ENCODE data around the gene ING3.
"Not testable (repeated sequence)": the region's sequence is repeated elsewhere in the genome, so short reads cannot be mapped to it uniquely, and the experiment has no call there.

ING3 gene

DNA sequence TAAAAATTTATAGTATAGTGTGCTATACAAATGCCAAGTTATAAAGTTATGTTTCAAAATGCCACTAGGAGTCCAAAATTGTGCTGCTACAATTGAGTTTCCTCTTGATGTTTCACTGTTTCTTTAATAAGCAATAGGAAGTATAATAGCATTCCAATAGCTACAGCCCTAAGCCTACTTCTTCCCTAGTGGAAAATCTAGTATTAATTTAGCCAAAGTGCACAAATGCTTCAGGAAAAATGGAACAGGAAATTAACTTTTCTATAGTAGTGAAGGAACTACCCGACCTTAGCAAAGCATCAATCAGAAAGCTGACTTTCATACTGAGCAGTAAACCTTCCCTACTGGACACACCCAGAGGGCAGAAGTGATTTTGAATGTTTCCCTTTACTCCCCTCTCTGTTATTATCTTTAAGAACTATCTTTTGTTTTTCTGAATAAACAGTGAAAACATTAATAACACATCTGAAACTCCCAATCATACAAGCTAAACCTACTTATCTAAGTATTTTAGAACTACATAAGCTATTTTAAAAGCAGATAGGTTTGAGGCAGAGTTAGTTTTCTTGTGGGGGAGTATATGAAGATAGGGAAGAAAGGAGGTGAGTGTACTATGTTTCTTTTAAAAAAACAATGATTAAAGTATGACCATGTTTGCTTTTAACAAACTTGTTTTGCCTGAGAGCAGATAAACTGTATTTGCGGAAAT is 51.6 kb downstream of the ING3 start:
- DNase-seq (ENCODE audit: low read depth in 2 of 2), result no peak

DNA sequence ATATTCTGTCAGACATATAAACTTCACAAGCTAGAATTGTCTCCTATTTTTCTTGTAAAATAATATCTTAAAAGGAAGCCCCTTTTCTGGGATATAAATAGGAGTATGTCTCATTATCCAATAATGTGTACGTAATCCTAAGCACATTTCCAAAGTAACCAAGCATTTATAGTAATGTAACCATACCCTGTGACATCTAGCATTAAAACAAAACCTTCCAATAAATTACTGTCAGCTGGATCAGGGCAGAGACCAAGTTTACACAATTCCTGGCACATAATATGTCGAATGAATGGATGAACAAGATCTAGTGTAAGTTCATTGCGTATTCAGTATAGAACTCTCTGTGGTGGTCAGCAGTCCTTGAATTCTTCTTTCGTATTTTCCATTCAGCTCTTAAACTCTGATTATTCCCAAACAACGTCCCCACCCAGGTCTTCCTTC is 52.2 kb downstream of the ING3 start:
- no peak for DNase-seq (ENCODE audit: low read depth in 2 of 2)

DNA sequence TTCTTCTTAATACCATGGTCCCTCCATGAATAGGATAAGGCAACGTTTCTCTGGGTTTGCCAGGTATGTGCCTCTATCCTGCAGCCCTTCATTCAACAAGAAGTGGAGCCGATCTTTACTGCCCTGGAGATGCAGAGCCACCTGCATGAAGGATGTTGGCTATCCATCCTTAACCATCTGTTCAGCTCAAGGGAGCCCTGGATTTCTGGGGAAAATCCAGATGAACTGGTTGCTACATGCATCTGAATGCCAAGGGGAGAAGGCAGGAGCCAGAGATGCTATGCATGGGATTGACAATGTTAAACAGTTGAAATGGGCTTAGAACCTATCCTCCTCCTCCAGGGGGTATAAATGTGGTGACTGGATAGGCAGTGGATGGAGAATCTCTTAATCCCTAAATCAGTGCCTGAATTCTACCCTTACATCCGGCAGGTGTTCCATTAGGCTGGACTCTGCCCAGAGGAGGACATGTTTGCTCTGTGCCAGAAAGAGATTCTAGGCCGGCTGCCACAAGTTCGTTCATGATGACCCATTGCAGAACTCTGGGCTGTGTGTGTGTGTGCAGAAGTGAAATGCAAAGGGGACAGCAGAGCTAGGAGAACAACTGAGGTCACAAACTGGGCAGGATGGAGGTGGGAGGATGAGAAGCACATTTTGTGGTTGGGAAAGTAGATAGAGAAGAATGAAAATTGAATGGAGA is 53.6 kb downstream of the ING3 start:
- no peak for DNase-seq (ENCODE audit: low read depth in 2 of 2)

DNA sequence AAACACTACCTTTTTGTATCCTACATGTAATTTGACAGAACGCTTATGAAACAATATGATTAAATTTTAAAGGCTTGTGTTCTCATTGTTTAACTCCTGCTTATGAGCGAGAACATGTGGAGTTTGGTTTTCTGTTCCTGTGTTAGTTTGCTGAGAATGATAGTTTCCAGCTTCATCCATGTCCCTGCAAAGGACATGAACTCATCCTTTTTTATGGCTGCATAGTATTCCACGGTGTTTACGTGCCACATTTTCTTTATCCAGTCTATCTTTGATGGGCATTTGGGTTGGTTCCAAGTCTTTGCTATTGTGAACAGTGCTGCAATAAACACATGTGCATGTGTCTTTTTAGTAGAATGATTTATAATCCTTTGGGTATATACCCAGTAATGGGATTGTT is 54.5 kb downstream of the ING3 start:
- not testable (repeated sequence) for DNase-seq (ENCODE audit: low read depth in 2 of 2)

DNA sequence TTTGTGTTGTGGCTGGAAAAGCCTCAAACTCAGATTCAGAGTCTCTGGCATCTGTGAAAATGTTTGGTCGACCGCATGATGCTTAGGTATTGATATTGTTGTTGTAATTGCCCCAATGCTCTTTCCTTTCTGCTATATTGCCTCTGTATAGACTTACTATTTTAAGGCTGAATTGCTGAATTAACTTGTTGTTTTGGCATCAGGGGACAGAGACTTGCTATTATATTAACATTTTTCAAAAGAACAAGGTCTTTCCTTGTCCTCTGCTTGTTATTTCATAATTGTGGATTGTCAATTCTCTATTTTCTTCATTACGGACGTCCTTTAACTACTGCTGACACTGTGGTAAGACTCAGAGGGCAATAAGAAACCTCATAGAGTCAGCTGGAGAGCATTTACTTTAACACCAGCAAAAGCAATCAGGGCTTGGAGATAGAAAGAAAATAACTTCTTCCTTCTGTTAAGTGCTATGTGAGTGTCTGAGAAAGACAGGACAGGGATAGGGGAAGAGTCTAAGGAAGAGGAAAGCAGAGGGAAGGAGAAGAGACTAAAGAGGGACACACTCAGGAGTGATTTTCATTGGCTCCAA is 55.5 kb downstream of the ING3 start:
- no peak for DNase-seq (ENCODE audit: low read depth in 2 of 2)

DNA sequence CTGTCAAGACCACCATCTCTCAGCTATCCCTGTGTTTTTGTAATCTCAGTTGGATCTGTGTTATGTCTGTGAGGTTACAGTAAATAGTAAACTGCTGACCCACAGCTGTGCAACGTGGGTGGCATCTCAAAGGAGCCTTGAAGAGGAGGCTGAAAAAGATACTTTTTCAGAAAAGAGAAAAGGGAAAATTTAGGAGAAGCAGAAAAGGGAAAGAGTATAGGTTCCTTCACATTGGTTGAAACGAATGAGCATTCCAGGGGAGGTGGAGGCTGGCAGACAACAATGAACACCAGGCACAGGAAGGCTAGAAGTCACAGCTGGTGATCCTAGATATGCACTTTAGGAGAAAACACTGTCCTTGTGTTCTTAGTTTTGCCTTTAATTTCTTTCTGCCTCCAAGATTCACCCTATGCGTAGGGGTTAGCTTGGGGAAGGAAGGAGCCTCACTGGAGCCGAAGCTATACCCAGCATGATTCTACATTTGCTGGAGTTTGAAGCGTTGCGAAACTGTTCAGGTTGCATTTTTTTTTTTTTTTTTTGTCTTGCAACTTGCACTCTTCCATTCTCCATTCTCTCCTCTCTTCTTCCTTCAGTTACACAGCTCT is 56.2 kb downstream of the ING3 start:
- no peak for DNase-seq (ENCODE audit: low read depth in 2 of 2)

DNA sequence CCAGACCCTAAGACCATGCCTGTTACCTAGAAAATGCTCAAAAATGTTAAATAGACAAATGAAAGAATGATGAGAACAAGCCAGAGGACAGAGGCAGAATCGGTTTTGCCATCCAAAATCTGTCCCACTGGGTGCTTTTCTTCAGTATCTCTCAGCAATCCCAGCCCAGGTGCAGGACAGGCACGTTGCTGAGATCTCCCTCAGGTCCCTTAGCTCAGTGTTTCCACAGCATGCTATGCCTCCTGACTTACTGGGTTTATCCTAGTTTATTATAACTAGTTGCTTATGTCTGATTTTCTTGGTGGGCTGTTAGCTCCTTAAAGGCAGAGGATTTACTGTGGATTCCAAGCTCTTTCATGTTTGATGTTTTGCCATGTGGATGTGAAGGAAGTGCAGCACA is 58.2 kb downstream of the ING3 start:
- DNase-seq (ENCODE audit: low read depth in 2 of 2), result no peak

DNA sequence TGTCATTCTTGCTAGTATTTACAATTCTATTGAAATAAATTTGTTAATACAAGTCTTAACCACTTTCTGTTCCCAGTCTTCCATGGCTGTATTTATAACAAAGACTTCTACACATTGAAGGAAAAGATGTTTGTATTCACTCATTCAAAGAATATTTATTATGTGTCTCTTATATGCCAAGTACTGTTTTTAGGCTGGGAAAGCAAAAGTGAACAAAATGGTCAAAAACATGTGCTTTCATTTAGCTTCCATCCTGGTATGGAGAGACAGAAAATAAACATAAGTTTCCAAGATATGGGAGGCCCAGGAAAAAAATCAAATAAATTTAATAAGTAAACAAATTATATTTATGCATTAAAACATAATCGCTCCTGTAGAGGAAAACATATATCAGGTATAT is 60.8 kb downstream of the ING3 start:
- DNase-seq (ENCODE audit: low read depth in 2 of 2), result no peak

DNA sequence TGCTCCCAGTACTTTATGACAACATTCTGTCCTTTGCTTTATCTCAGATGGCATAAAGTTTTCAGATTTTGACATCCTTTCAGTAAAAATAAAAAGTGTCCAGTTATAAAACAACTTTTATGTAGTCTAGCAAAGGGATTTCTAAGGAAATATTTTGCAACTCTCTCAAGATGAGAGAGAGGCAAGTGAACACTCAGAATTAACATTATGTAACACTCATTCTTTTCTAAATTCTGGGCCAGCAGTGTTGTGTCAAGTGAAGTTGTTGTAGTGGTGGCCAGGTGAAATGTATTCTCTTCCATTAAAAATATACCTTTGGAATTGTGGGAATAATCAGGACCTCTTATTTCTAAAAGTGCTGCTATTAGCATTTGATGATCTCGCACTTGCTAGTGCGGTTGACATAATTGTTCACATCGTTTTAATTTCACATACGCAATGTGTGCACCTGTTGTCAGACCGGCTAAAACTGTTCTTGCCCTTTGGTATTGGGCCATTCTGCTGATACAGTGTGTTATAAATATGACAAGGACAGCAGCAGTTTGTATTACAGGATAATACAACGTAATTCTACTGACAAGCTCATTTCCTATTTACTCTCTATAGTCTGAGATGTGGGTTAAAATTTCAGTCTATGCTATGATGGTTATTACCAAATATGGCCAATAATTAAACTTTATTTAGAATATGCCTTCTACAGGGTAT is 61.7 kb downstream of the ING3 start:
- DNase-seq (ENCODE audit: low read depth in 2 of 2), result no peak

DNA sequence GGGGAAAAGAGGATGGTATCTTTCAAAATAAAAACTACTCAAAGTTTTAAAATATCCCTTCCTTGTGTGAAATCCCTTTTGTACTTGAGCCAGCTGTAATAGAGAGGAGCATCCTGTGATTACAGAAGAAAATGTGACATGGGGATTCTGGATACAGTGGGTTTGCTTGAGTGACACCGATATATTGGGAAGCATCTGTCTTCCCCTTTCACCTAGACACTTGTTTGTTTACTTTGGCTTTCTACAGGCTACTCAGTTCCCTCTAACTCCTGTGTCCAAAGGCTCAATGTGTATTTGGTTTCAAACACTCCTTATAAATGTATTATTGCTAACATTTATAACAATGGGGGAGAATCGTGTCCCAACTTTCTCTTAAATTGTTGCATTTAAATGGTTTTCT is 62.3 kb downstream of the ING3 start:
- DNase-seq (ENCODE audit: low read depth in 2 of 2), result no peak

DNA sequence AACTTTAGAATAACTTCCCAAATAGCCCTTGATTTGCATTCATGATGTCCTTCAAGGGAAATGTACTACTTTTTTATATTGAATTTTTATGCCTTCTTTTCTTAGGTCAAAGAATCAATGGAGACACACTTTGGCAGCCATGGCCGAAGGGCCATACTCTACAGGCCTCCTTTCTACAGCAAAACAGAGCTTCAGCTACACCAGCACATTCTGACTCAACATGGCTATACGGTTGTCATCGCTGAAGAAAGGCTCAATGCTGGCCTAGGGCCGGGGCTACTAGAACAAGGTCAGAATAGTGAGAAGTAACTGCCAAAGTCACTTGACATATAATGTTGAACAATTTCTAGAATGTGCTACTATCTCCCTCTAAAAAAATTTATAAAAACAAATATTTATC is 65.0 kb downstream of the ING3 start:
- no peak for DNase-seq (ENCODE audit: low read depth in 2 of 2)

DNA sequence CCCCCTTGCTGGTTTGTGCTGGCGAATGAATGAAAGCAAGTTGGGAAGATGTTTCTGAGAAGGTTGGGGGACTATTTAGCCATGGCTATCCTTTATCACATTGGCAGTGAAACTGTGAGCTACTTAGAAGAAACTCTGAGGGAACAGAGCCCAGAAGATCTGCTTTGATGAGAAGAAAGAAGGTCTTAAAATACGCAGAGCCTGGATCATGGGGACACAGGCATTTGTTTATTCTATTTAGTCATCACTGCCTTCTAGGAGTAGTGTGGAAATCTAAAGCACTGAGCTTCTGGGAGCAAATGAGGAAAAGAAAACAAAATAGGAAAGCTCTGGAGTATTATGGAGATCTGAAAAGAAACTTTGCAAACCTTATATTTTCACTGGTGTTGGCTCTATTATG is 66.4 kb downstream of the ING3 start:
- no peak for DNase-seq (ENCODE audit: low read depth in 2 of 2)

DNA sequence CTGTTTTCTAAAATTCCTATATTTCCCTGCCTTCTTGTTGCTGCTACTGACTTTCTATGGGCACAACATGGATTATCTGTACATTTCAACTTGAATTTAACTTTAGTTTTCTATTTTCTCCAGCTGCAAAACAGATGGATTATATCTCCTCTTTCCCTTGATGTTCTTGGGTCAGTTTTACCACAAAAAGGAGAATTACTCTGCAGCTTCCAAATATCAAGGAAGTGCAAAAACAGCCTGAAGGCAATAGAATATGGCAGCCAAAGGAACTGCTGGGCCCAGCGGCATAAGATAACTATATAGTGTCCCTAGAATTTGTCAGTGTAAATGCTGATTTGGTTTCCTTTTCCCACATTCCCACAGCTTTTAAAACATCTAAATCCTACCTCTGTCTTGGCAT is 67.0 kb downstream of the ING3 start:
- no peak for DNase-seq (ENCODE audit: low read depth in 2 of 2)

DNA sequence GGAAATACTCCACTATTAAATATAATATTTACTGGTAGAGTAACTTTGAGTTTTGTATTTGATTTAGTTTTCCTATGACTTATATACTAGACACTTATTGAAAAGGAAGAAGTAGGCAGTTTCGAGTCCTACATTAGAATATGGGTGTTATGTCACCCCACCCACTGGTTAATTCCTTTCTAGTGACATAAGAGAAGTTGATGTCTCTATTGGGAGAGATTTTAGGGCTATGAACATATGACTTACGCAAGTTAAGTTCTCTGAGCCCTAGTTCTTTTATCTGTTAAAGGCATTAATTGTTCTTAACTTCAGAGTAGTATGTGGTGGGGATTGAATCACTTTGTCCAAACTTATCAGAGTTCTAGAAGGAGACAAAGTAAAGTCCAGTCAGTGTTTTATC is 68.4 kb downstream of the ING3 start:
- DNase-seq (ENCODE audit: low read depth in 2 of 2), result no peak

DNA sequence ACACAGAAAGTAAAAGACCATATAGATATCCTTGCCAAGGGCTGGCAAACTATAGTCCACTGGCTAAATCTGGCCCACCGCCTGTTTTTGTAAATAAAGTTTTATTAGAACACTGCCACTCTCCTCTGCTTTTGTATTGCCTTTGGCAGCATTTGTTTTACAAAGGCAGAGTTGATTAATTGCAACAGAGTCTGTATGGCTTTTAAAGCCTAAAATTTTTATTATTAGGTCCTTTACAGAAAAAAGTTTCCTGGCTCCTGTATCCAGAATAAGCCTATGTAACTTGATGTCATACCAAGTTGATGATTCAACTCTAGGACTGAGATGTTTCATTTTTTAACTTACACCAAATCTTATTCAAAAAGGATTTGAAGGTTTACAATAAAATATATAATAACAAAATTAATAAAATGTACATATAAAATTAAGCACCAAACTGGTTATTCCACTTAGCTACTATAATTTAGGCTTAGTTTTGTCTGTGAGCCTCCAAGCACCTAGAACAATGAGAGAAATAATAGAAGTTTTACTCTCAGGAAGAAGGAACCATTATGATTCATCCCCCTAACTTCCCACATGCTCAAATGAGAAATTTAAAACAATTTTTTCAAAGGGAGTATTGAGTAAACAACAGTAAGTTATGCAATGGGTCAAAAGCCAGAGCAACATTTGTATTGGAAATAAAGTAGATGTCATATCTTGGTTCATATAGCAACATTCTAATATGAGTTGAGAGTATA is 69.8 kb downstream of the ING3 start:
- no peak for DNase-seq (ENCODE audit: low read depth in 2 of 2)

DNA sequence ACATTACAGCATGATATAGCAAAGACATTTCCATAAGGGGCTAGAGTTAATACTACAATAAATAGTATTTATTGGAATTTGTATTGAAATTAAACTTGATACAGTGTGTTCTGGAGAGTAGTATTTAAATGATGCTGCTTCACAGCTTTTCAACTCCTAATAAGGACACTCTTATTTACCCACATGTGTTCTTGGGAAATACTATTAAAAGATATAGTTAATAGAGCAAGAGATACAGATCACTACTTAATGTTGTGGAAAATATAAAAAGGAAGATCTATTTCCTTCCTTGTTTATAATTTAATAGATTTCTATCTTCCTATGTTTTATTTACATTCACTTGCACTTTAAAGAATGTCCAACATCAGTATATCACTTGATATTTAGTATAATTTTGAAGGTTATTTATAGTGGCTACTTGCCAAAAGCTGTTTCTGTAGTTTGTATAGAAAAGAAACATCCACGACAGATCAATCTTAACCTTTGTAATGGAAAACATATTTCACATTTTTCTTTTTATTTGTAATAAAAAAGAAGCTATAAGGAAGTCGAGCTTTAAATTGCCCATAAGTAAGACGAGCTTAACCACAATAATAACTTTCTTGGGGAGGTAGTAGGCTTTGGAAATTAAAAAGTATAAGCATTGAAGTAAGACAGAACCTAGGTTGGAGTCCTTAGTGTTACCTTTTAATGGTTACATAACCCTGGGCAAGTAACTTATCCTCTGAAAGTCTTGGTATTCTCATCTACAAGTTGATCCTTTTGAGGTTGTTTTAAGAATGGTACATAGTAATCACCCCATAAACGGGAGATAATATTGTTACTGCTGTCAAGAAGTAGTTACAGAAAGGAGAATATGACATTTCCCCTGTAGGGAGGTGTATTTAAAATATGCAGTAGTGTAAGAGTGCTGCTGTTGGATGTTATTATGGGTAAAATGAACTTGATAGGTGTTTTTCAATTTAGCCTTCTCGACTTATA is 70.7 kb downstream of the ING3 start:
- no peak for DNase-seq (ENCODE audit: low read depth in 2 of 2)

DNA sequence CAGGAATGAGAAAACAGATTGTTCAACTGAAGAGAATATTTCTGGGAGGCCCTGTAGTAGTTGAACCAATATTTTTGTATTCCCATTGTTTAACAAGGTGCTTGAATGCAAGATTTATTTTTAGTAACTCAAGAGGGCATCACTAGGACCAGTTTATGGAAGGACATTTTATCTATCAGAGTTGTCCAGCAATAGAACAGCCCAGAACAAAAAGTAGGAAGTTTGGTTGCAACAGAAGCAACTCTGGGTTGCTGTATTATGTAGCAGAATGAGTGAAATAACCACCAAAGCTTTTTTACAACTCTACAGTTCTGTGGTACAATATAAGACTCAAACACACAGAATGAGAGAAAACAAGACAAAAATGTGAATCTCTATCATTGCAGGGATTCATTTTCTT is 72.6 kb downstream of the ING3 start:
- no peak for DNase-seq (ENCODE audit: low read depth in 2 of 2)

DNA sequence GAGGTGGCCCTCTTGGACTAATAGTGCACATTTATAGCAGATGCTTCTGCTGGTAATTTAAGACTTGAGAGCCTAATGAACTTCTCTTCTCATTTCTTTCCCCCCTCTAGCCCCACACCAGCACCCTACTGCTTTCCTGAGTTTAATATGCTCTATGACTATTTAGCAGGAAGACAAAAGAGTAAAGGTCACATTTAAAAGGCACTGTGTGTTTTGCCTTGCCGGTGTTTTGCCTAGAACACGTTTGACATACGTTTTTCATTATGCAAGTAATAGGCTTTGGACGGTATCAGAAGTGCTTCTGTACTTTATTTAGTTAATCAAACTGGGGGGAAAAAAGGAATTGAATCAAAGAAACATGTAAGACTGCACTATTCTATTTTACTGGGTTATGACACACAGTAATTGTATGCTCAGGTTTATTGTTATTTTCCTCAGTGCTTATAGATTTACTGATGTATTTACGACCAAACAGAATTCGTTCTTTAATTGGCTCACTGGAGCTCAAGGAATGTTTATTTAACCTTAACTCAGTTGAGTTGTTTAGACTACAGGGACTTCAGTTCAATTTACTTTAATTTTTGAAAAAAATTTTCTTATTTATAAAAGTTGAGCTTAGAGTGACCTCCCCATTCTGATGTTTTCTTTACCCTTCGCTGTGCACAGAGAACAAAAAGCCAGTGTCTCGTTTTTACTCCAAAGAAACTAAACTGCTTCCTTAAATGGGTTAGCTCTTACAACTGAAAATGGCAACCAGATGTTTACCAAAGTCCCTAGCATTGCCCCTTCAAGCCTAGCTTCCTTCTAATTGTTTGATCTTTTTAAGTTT is 73.3 kb downstream of the ING3 start:
- DNase-seq (ENCODE audit: low read depth in 2 of 2), result no peak

DNA sequence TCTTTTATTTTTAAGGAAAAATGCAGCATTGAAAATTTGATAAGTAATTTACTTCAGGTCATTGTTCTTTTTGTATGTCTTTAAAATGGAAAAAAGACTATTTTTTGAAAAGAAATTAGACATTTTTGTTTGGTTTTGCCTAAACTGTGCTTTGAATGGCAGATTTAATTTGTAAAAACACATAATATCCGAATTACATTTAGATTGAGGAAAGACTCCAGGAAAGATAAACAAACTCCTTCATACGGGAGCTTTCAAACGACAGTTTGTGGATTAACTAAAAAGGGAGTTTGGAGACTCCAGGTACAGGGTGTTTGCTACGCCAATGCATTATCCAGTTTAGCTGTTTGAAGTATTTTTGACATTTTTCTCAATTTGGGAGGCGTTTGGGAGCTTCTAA is 74.0 kb downstream of the ING3 start:
- DNase-seq (ENCODE audit: low read depth in 2 of 2), result no peak
